ENCODE data around the gene STYXL1.

The STYXL1 gene

GRCh38 chr7:75995052-75995471 is 52.7 kb downstream of the STYXL1 start:
- in situ Hi-C loops (cut with HindIII; ENCODE audit: low sequenced_read_pairs): no loop called here

GRCh38 chr7:75994388-75995051 is 53.3 kb downstream of the STYXL1 start, which contains the start of gene TMEM120A:
Gene TMEM120A, minus strand, starts transcription at chr7:75994595. Its CDS starts 25 bp downstream, at chr7:75994570.
- in situ Hi-C loops (cut with HindIII; ENCODE audit: low sequenced_read_pairs): no loop called here

GRCh38 chr7:75993689-75994387 is 54.0 kb downstream of the STYXL1 start:
- in situ Hi-C loops (cut with HindIII; ENCODE audit: low sequenced_read_pairs): no loop called here

- in situ Hi-C loops (cut with HindIII; ENCODE audit: low sequenced_read_pairs): no loop called here
Observed at GRCh38 chr7:75992083-75992755, 55.6 kb downstream of the STYXL1 start.

- in situ Hi-C loops (cut with HindIII; ENCODE audit: low sequenced_read_pairs): no loop called here
Observed at GRCh38 chr7:75991531-75992082, 56.2 kb downstream of the STYXL1 start.

- in situ Hi-C loops (cut with HindIII; ENCODE audit: low sequenced_read_pairs): no loop called here
Observed at GRCh38 chr7:75989500-75990388, 58.1 kb downstream of the STYXL1 start.

- in situ Hi-C loops (cut with HindIII; ENCODE audit: low sequenced_read_pairs): no loop called here
Observed at GRCh38 chr7:75988568-75989499, 59.0 kb downstream of the STYXL1 start.

GRCh38 chr7:75987805-75988567 is 59.8 kb downstream of the STYXL1 start:
- in situ Hi-C loops (cut with HindIII; ENCODE audit: low sequenced_read_pairs): no loop called here

GRCh38 chr7:75987026-75987804 is 60.6 kb downstream of the STYXL1 start:
- in situ Hi-C loops (cut with HindIII; ENCODE audit: low sequenced_read_pairs): no loop called here

GRCh38 chr7:75986147-75986781 is 61.5 kb downstream of the STYXL1 start:
- in situ Hi-C loops (cut with HindIII; ENCODE audit: low sequenced_read_pairs): no loop called here

GRCh38 chr7:75985518-75986146 is 62.2 kb downstream of the STYXL1 start:
- in situ Hi-C loops (cut with HindIII; ENCODE audit: low sequenced_read_pairs): no loop called here

GRCh38 chr7:75985009-75985517 is 62.7 kb downstream of the STYXL1 start:
- in situ Hi-C loops (cut with HindIII; ENCODE audit: low sequenced_read_pairs): no loop called here

GRCh38 chr7:75984130-75985008 is 63.4 kb downstream of the STYXL1 start:
- in situ Hi-C loops (cut with HindIII; ENCODE audit: low sequenced_read_pairs): no loop called here

GRCh38 chr7:75983471-75984129 is 64.2 kb downstream of the STYXL1 start:
- in situ Hi-C loops (cut with HindIII; ENCODE audit: low sequenced_read_pairs): no loop called here

- in situ Hi-C loops (cut with HindIII; ENCODE audit: low sequenced_read_pairs): no loop called here
Observed at GRCh38 chr7:75982306-75983064, 65.3 kb downstream of the STYXL1 start.

Measured in endothelial cell of hepatic sinusoid (primary cell).